Fibroblast of lung (primary cell): ENCODE results near the gene STX5. TPM values are rescaled to one million over a fixed set of nuclear protein-coding genes. Genes with fewer than 3 reads are reported as not detected.

Source experiments
- DNase-seq, 2 donors: peaks; one replicate each; pipeline versions ENCODE4 v3.0.0 to v3.0.0-alpha.2; 2010; ENCODE audit warnings: low read depth in 2 of 2
- H2AFZ ChIP-seq: 2 replicates; pipeline ENCODE4 v1.5.1; 2012; ENCODE audit warnings: low read length, control low read depth, inconsistent platforms
- H3K27ac ChIP-seq: 2 replicates; pipeline ENCODE4 v1.5.1; 2011; ENCODE audit warnings: low read length, control low read depth; ENCODE audit not compliant: insufficient read depth
- H3K27me3 ChIP-seq: 2 replicates; pipeline ENCODE4 v1.5.1; 2011; ENCODE audit warnings: mild to moderate bottlenecking, low read length; ENCODE audit not compliant: control insufficient read depth, insufficient read depth
- H3K36me3 ChIP-seq: 2 replicates; pipeline ENCODE4 v1.5.1; 2011; ENCODE audit warnings: low read length; ENCODE audit not compliant: control insufficient read depth, insufficient read depth
- H3K4me1 ChIP-seq: 2 replicates; pipeline ENCODE4 v1.5.1; 2011; ENCODE audit warnings: low read length; ENCODE audit not compliant: control insufficient read depth, insufficient read depth; ENCODE audit errors: extremely low read depth
- H3K4me2 ChIP-seq: 2 replicates; pipeline ENCODE4 v1.5.1; 2011; ENCODE audit warnings: low read length, control low read depth; ENCODE audit not compliant: insufficient read depth; ENCODE audit errors: extremely low read depth
- H3K4me3 ChIP-seq, 4 experiments: fragments of 200-600 bp in 1 of 4; sonication (generic) in 1 of 4; replicated peaks in 1 of 4; 2 replicates each; pipeline ENCODE4 v1.5.1; 2011 to 2016; ENCODE audit warnings: low read length in 4 of 4, low read depth in 3 of 4, mild to moderate bottlenecking in 3 of 4, control low read depth in 2 of 4, inconsistent platforms in 1 of 4, mixed read lengths in 1 of 4; ENCODE audit not compliant: insufficient read depth in 1 of 4; ENCODE audit errors: control extremely low read depth in 1 of 4
- H3K79me2 ChIP-seq: 2 replicates; pipeline ENCODE4 v1.5.1; 2012; ENCODE audit warnings: mild to moderate bottlenecking, low read length, inconsistent platforms; ENCODE audit not compliant: control insufficient read depth, insufficient read depth
- H3K9ac ChIP-seq: 2 replicates; pipeline ENCODE4 v1.5.1; 2011; ENCODE audit warnings: mild to moderate bottlenecking, low read length, control low read depth; ENCODE audit not compliant: insufficient read depth
- H3K9me3 ChIP-seq: 2 replicates; pipeline ENCODE4 v1.5.1; 2012; ENCODE audit warnings: low read depth, low read length; ENCODE audit not compliant: control insufficient read depth, insufficient read depth
- H4K20me1 ChIP-seq: 2 replicates; pipeline ENCODE4 v1.5.1; 2011; ENCODE audit warnings: low read length; ENCODE audit not compliant: control insufficient read depth, insufficient read depth; ENCODE audit errors: extremely low read depth
- CTCF ChIP-seq, 2 donors: IDR thresholded peaks in 1 of 2; conservative IDR thresholded peaks in 1 of 2; 1 replicate in 1 of 2; 2 replicates in 1 of 2; pipeline ENCODE4 v1.5.1; 2011 to 2012; ENCODE audit warnings: low read length in 2 of 2, control low read depth in 1 of 2, inconsistent platforms in 1 of 2, low read depth in 1 of 2, mild to moderate bottlenecking in 1 of 2
- EZH2 ChIP-seq: IDR thresholded peaks from 2 replicates; pipeline ENCODE4 v1.5.1; 2012; ENCODE audit warnings: low read length, control low read depth, mild to moderate bottlenecking; ENCODE audit errors: missing control alignments
- polyA plus RNA-seq, 2 donors: library from polyadenylated mRNA; depleted of rRNA in 1 of 2; stranded (reverse) in 1 of 2; unstranded in 1 of 2; fragments of >200 nt; gene quantifications; 2 replicates each; pipeline ENCODE4 v1.2.1, GENCODE V29; 2011 to 2012; ENCODE audit warnings: missing spikeins in 1 of 2
- total RNA-seq: library from RNA; depleted of rRNA; stranded (reverse); fragments of >200 nt; gene quantifications from 2 replicates; pipeline ENCODE4 v1.2.1, GENCODE V29; 2014

STX5 gene
- total and polyA plus RNA-seq, 2 donors (not counting 1 experiment from before 2014, with no cell fraction given): 44.9 to 48.9 TPM

GRCh38 chr11:62817129-62817528 lies 14.7 kb downstream of the STX5 start:
- Histone ChIP-seq H3K4me3 (no peak overlapping the region), H3K4me2 (no peak overlapping the region), H3K4me1 (no peaks in the 10 kb centered on the region), H3K27me3 (no peaks in the 10 kb centered on the region), H3K36me3 (peaks cover 3% of the 10 kb centered on the region), H4K20me1 (no peaks in the 10 kb centered on the region), H3K79me2 (no peaks in the 10 kb centered on the region), H3K9me3 (no peaks in the 10 kb centered on the region), H3K9ac (no peak overlapping the region), H2AFZ (no peak overlapping the region), H3K27ac (no peak overlapping the region)
- TF ChIP-seq CTCF (conservative IDR thresholded peaks at IDR 0.05 in 1 of 2, IDR thresholded peaks at IDR 0.05 in 1 of 2; ENCODE audit: low read depth in 1 of 2, low read length in 2 of 2) (no peak), EZH2 (no peak)
- DNase-seq: no peak

DNA sequence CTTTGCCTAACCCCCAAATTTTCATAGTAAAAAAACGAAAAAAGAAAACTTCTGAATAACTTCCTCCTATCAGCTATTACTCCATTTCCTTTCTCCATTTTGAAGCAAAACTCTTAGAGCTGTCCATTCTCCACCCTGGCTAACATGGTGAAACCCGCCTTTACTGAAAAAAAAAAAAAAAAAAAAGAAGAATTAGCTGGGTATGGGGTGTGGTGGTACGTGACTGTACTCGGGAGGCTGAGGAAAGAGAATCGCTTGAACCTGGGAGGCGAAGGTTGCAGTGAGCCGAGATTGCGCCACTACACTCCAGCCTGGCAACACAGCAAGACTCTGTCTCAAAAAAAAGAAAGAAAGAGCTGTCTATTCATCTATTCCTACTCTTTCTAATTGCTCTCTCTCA lies 15.3 kb downstream of the STX5 start:
- Histone ChIP-seq H3K79me2 (no peaks in the 10 kb centered on the region), H3K36me3 (peaks cover 3% of the 10 kb centered on the region), H3K9ac (no peak overlapping the region), H3K27me3 (no peaks in the 10 kb centered on the region), H3K4me1 (no peaks in the 10 kb centered on the region), H3K4me2 (no peak overlapping the region), H3K4me3 (no peak overlapping the region), H4K20me1 (no peaks in the 10 kb centered on the region), H3K9me3 (no peaks in the 10 kb centered on the region), H2AFZ (no peak overlapping the region), H3K27ac (no peak overlapping the region)
- DNase-seq: no peak
- no peak for TF ChIP-seq EZH2
- TF ChIP-seq CTCF (conservative IDR thresholded peaks at IDR 0.05 in 1 of 2, IDR thresholded peaks at IDR 0.05 in 1 of 2; ENCODE audit: low read depth in 1 of 2, low read length in 2 of 2): no peak

DNA sequence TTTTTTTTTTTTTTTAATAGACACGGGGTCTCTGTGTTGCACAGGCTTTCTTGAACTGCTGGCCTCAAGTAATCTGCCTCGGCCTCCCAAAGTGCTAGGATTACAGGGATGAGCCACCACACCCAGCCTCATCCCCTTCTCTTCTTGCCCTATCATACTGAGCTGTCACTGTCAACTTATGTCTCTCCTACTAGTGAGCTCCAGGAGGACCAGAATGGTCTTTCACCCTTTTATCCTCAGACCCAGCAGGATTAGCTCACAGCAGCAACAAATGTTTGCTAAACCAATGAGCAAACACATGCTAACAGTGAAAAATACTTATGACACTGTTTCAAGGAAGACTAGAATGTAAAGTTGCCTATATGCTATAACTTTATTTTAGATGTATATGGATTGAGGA lies 20.2 kb downstream of the STX5 start:
- Histone ChIP-seq H4K20me1 (no peaks in the 10 kb centered on the region), H3K9ac (no peak overlapping the region), H3K4me1 (peaks cover 7% of the 10 kb centered on the region), H3K36me3 (no peaks in the 10 kb centered on the region), H3K4me3 (no peak overlapping the region), H3K27me3 (no peaks in the 10 kb centered on the region), H2AFZ (no peak overlapping the region), H3K9me3 (no peaks in the 10 kb centered on the region), H3K27ac (no peak overlapping the region), H3K79me2 (no peaks in the 10 kb centered on the region), H3K4me2 (no peak overlapping the region)
- TF ChIP-seq CTCF (conservative IDR thresholded peaks at IDR 0.05 in 1 of 2, IDR thresholded peaks at IDR 0.05 in 1 of 2; ENCODE audit: low read depth in 1 of 2, low read length in 2 of 2) (no peak), EZH2 (no peak)
- DNase-seq: no peak
